DOHH2 (cell line): Measurements from ENCODE around the gene GOSR2.

Source experiments
- H3F3A ChIP-seq: fragments of 200-600 bp; sonication (generic), shearing (Covaris generic); 2 replicates; pipeline ENCODE4 v1.6.0; 2016; ENCODE audit warnings: antibody characterized with exemption, mild to moderate bottlenecking; ENCODE audit not compliant: control insufficient read depth, insufficient read depth
- H3K27ac ChIP-seq: fragments of 200-600 bp; sonication (generic); 2 replicates; pipeline ENCODE4 v1.5.1; 2014; ENCODE audit warnings: low read depth, mild to moderate bottlenecking, low read length, moderate library complexity
- H3K27me3 ChIP-seq: fragments of 200-600 bp; sonication (generic); 2 replicates; pipeline ENCODE4 v1.6.1; 2014; ENCODE audit warnings: mild to moderate bottlenecking, low read length, mixed read lengths; ENCODE audit not compliant: control insufficient read depth
- H3K36me3 ChIP-seq: fragments of 200-600 bp; sonication (generic); 2 replicates; pipeline ENCODE4 v1.6.1; 2014; ENCODE audit warnings: mild to moderate bottlenecking, low read length, moderate library complexity, mixed read lengths; ENCODE audit not compliant: control insufficient read depth
- H3K4me1 ChIP-seq: fragments of 200-600 bp; sonication (generic); 2 replicates; pipeline ENCODE4 v1.6.1; 2014; ENCODE audit warnings: mild to moderate bottlenecking, low read length, mixed read lengths; ENCODE audit not compliant: control insufficient read depth
- H3K4me2 ChIP-seq: fragments of 200-600 bp; sonication (generic); 2 replicates; pipeline ENCODE4 v1.6.0; 2014; ENCODE audit warnings: mild to moderate bottlenecking, low read length, moderate library complexity
- H3K4me3 ChIP-seq: fragments of 200-600 bp; sonication (generic); 2 replicates; pipeline ENCODE4 v1.5.1; 2014; ENCODE audit warnings: mild to moderate bottlenecking, low read length, mixed read lengths
- H3K79me2 ChIP-seq: fragments of 200-600 bp; sonication (generic); 2 replicates; pipeline ENCODE4 v1.6.1; 2014; ENCODE audit warnings: mild to moderate bottlenecking, low read length, mixed read lengths; ENCODE audit not compliant: control insufficient read depth
- H3K9me2 ChIP-seq: fragments of 200-600 bp; sonication (generic); replicated peaks from 2 replicates; pipeline ENCODE4 v1.6.1; 2014; ENCODE audit warnings: mild to moderate bottlenecking, low read length, mixed read lengths; ENCODE audit not compliant: control insufficient read depth
- H3K9me3 ChIP-seq: fragments of 200-600 bp; sonication (generic); 2 replicates; pipeline ENCODE4 v1.6.1; 2014; ENCODE audit warnings: antibody characterized with exemption, low read length, mixed read lengths; ENCODE audit not compliant: control insufficient read depth, insufficient read depth
- H4K20me1 ChIP-seq: fragments of 200-600 bp; sonication (generic); 2 replicates; pipeline ENCODE4 v1.6.0; 2014; ENCODE audit warnings: low read depth, mild to moderate bottlenecking, antibody characterized with exemption, low read length, moderate library complexity; ENCODE audit not compliant: control insufficient read depth, insufficient read depth
- EZH2phosphoT487 ChIP-seq: fragments of 200-600 bp; sonication (generic); IDR thresholded peaks from 2 replicates; pipeline ENCODE4 v1.6.1; 2017; ENCODE audit warnings: borderline replicate concordance, mild to moderate bottlenecking, antibody characterized with exemption, low read length, moderate library complexity, mixed read lengths
- TF ChIP-seq, protein P1 (sequence below): fragments of 200-600 bp; sonication (generic); IDR thresholded peaks from one replicate; pipeline ENCODE4 v1.5.1; 2014; ENCODE audit warnings: antibody characterized with exemption, mild to moderate bottlenecking, low read depth, low read length; ENCODE audit not compliant: poor library complexity, severe bottlenecking

The GOSR2 gene

DNA sequence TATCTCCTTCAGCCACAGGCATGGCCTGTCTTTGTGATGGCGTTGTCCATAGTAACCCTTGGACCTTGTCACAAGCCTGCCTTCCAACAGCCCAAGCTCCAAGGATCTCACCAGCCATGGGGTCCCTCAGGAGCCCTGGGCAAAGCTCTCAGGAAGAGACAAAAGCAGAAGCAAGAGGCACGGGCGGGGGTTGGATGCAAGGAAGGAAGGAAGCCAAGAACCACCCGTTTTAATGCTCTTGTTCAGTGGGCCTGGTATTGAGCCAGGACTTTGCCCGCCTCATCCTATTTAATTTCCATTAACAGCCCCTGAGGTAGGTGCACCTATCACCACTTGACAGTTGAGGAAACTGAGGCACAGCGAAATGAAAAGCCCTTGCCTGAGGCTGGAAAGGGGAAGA, 32.3 kb upstream of the GOSR2 start:
- Histone ChIP-seq H3K4me3 (no peak overlapping the region), H3F3A (no peaks in the 10 kb centered on the region), H3K4me2 (no peak overlapping the region), H3K9me2 (no peaks in the 10 kb centered on the region), H4K20me1 (0 out of 2 replicates have a peak, but pooled peaks cover 2% of the 10 kb centered on the region), H3K4me1 (no peaks in the 10 kb centered on the region), H3K36me3 (no peaks in the 10 kb centered on the region), H3K9me3 (no peaks in the 10 kb centered on the region), H3K79me2 (no peaks in the 10 kb centered on the region), H3K27me3 (peaks cover 55% of the 10 kb centered on the region), H3K27ac (no peak overlapping the region)
- TF ChIP-seq EZH2phosphoT487 = no peak

DNA sequence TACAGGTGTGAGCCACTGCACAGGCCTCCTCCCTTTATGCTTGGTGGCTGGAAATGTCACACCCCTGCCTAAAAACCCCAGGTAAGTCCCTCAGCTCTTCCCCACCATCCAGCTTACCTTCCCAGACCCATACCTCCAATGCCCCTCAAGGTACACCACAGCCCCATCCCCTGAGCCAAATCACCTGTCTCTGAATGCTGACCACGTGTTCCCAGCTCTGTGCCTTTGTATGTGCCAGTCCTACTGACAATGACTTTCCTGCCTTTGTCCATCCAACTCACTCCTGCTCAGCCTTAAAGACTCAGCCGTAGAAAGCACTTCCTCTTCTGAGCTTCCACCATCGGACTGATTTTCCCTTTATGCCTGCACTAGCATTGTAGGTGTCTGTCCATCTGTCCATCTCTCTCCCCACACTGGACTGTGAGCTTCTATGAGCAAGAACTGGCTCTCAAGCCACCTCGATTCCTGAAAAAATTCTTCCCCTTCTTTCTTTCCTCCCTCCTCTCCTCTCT, 30.7 kb upstream of the GOSR2 start:
- H3K79me2 ChIP-seq = no peaks in the 10 kb centered on the region
- no peaks in the 10 kb centered on the region for H3K36me3 ChIP-seq
- H3K27ac ChIP-seq = no peak overlapping the region
- no peak for TF ChIP-seq EZH2phosphoT487
- TF ChIP-seq, protein P1, sequence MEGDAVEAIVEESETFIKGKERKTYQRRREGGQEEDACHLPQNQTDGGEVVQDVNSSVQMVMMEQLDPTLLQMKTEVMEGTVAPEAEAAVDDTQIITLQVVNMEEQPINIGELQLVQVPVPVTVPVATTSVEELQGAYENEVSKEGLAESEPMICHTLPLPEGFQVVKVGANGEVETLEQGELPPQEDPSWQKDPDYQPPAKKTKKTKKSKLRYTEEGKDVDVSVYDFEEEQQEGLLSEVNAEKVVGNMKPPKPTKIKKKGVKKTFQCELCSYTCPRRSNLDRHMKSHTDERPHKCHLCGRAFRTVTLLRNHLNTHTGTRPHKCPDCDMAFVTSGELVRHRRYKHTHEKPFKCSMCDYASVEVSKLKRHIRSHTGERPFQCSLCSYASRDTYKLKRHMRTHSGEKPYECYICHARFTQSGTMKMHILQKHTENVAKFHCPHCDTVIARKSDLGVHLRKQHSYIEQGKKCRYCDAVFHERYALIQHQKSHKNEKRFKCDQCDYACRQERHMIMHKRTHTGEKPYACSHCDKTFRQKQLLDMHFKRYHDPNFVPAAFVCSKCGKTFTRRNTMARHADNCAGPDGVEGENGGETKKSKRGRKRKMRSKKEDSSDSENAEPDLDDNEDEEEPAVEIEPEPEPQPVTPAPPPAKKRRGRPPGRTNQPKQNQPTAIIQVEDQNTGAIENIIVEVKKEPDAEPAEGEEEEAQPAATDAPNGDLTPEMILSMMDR = no peak
- H3K9me3 ChIP-seq = no peaks in the 10 kb centered on the region
- peaks cover 46% of the 10 kb centered on the region for H3K27me3 ChIP-seq
- no peaks in the 10 kb centered on the region for H3F3A ChIP-seq
- no peak overlapping the region for H3K4me3 ChIP-seq
- H3K4me1 ChIP-seq = no peaks in the 10 kb centered on the region
- H4K20me1 ChIP-seq = 0 out of 2 replicates have a peak, but pooled peaks cover 2% of the 10 kb centered on the region
- H3K9me2 ChIP-seq = no peaks in the 10 kb centered on the region
- H3K4me2 ChIP-seq = no peak overlapping the region

DNA sequence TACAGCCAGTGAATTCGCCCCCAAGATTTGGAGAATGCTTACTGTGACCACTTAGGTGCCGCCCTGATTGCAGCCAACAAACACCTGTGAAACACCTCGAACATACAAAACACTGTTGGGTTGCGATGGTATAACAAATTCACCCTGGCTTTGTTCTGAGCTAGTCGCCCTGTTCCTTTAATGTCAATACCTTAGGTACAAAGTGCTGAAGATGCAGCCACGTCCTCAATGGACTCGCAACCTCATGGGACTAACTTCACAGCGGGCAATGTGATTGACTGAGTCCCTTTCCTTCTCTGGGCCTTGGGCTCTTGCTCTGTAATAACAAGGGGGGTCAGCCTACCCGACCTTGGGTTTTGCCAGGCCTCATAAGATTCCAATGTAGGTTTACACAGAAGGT, 28.9 kb upstream of the GOSR2 start:
- TF ChIP-seq EZH2phosphoT487 = no peak
- TF ChIP-seq, protein P1 = no peak
- H3K4me3 ChIP-seq = no peak overlapping the region
- no peaks in the 10 kb centered on the region for H3K9me2 ChIP-seq

DNA sequence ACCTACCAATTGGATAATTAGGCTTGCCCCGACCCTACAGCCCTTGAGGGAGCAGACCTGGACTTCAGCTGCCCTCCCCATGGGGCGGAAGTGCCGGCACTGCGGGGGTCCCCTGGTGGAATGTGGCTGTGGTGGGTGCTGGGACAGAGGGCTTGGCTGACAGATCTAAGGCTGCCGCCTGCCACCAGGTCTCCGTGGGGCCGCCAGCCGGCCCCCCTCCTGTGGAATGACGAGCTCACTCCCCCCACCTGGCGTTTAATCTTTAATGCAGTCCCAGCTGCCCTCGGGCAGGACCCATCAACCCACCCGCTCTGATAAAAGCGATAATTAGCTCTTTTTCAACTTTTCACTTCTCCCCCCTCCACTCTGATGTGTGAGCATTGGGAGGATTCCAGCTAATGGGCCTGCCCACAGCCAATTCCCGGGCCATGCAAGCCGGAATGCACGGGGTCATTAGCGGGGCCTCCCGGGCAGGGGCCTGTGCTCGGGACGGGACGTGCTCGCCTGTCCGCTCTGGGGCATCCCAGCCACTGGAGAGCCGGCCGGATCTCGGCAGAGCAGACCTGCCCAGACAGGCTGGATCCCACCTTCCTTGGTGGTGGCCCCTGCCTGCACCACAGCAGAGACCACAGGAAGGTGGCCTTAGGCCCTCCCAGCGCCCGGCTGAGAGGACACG, 28.3 kb upstream of the GOSR2 start:
- TF ChIP-seq, protein P1 = no peak
- TF ChIP-seq EZH2phosphoT487 = no peak
- Histone ChIP-seq H3F3A (no peaks in the 10 kb centered on the region), H3K9me3 (no peaks in the 10 kb centered on the region), H4K20me1 (no peaks in the 10 kb centered on the region), H3K27me3 (peaks cover 28% of the 10 kb centered on the region), H3K4me3 (no peak overlapping the region), H3K4me2 (no peak overlapping the region), H3K27ac (no peak overlapping the region), H3K36me3 (no peaks in the 10 kb centered on the region), H3K9me2 (no peaks in the 10 kb centered on the region), H3K79me2 (no peaks in the 10 kb centered on the region), H3K4me1 (no peaks in the 10 kb centered on the region)

More for the DNA sequence above, 28.9 kb upstream of the GOSR2 start:
- Histone ChIP-seq H3K9me3 (no peaks in the 10 kb centered on the region), H3F3A (no peaks in the 10 kb centered on the region), H3K27me3 (peaks cover 33% of the 10 kb centered on the region), H3K4me2 (no peak overlapping the region), H3K79me2 (no peaks in the 10 kb centered on the region), H4K20me1 (no peaks in the 10 kb centered on the region), H3K4me1 (no peaks in the 10 kb centered on the region), H3K36me3 (no peaks in the 10 kb centered on the region), H3K27ac (no peak overlapping the region)
